Uterus (tissue), 2 donors: ENCODE results near the gene VCL.

Source experiments
- POLR2A ChIP-seq, 2 donors: fragments of 450-650 bp; IDR thresholded peaks; one replicate each; pipeline ENCODE4 v1.6.1; 2016; ENCODE audit warnings: antibody characterized with exemption in 2 of 2, mild to moderate bottlenecking in 1 of 2, moderate library complexity in 1 of 2
- TF ChIP-seq, protein P1 (sequence below), 4 experiments: fragments of 200-600 bp in 2 of 4; fragments of 450-650 bp in 2 of 4; sonication (generic) in 2 of 4; IDR thresholded peaks; one replicate each; pipeline ENCODE4 v1.5.1; 2016 to 2019; ENCODE audit warnings: antibody characterized with exemption in 4 of 4, mild to moderate bottlenecking in 2 of 4, moderate library complexity in 1 of 4

GRCh38 chr10:74035303-74035702, 37.4 kb downstream of the VCL start:
- TF ChIP-seq, protein P1, sequence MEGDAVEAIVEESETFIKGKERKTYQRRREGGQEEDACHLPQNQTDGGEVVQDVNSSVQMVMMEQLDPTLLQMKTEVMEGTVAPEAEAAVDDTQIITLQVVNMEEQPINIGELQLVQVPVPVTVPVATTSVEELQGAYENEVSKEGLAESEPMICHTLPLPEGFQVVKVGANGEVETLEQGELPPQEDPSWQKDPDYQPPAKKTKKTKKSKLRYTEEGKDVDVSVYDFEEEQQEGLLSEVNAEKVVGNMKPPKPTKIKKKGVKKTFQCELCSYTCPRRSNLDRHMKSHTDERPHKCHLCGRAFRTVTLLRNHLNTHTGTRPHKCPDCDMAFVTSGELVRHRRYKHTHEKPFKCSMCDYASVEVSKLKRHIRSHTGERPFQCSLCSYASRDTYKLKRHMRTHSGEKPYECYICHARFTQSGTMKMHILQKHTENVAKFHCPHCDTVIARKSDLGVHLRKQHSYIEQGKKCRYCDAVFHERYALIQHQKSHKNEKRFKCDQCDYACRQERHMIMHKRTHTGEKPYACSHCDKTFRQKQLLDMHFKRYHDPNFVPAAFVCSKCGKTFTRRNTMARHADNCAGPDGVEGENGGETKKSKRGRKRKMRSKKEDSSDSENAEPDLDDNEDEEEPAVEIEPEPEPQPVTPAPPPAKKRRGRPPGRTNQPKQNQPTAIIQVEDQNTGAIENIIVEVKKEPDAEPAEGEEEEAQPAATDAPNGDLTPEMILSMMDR (IDR thresholded peaks at IDR 0.05): peak in 2 of 4 experiments; percentile 21 to 26
- TF ChIP-seq POLR2A (IDR thresholded peaks at IDR 0.05): no peak
